Measurements from ENCODE around the gene MICALL2. TPM values are rescaled to one million over a fixed set of nuclear protein-coding genes. Genes with fewer than 3 reads are reported as not detected.

MICALL2 gene
- total RNA-seq (ENCODE audit: unreplicated experiment), result 28.0 TPM
- long read RNA-seq, partial matches to known transcripts, result 2 of 2 reads
- long read RNA-seq, other reads (novel, unspliced or antisense), result 0 of 2 reads

DNA sequence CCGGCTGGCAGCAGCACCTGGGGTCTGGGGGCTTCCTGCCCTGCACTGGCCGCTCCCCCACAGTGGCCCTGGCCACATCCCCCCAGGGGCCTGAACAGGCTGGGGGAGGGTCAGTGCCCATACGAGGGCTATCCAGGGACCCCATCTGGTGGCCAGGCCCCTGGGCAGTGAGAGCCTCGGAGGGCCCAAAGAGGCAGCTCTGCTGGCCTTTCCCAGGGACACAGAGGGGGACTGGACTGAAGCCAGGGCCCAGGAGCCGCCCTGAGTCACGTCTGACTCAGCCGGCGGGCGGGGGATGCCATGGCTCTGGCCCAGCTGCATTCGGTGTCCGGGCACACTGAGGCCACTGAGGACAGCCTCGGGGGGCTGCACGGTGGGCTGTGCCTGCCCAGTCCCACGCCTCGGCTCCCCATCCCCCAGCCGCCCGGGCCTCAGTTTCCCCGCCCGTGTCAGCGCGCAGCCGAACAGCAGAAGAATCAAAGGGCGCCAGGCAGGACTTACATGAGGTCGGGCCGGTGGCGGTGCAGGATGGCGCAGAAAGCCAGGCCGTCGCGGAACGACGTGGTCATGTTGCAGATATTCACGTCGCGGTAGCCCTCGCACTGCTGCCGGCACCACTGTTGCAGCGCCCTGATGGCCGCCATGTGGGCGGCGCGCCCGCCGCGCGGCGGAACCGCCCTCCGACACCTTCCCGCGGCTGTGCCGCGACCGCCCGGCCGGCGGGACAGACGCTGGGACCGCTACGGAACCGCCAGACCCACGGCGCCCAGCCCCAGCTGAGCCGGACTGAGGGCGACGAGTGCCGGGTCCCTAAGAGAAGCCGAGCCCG is at the start of gene MICALL2:
TSS of gene MICALL2 (minus strand) at position 788 of the 829 bp plus-strand sequence. CDS start at position 644, 144 bp downstream.
- peaks cover 2% of the 10 kb centered on the region for H3K9me3 Mint-ChIP-seq (ENCODE audit: unreplicated experiment)

GRCh38 chr7:1508277-1508758 is 49.0 kb upstream of the MICALL2 start:
- Mint-ChIP-seq H3K9me3 (ENCODE audit: unreplicated experiment) (peaks cover 8% of the 10 kb centered on the region), H3K4me1 (ENCODE audit: low read depth, unreplicated experiment) (peaks cover 7% of the 10 kb centered on the region), H3K36me3 (ENCODE audit: unreplicated experiment) (no peaks in the 10 kb centered on the region), H3K27ac (ENCODE audit: unreplicated experiment) (peak overlapping the region; percentile 6), H3K4me3 (ENCODE audit: unreplicated experiment) (no peak overlapping the region), H3K27me3 (ENCODE audit: unreplicated experiment) (peaks cover 6% of the 10 kb centered on the region)
- no peak for DNase-seq
- TF ChIP-seq CTCF (IDR thresholded peaks at IDR 0.05; ENCODE audit: partially characterized antibody, unreplicated experiment), result no peak

More for the DNA sequence above, at the start of gene MICALL2:
- peak within 1 kb of the TSS; percentile 71 for H3K4me3 Mint-ChIP-seq (ENCODE audit: unreplicated experiment)
- peaks cover 5% of the 10 kb centered on the region for H3K4me1 Mint-ChIP-seq (ENCODE audit: low read depth, unreplicated experiment)
- H3K27ac Mint-ChIP-seq (ENCODE audit: unreplicated experiment), result no peak within 1 kb of the TSS
- peak; percentile 59 for DNase-seq
- no peak for TF ChIP-seq CTCF (IDR thresholded peaks at IDR 0.05; ENCODE audit: partially characterized antibody, unreplicated experiment)
- no peaks in the 10 kb centered on the region for H3K36me3 Mint-ChIP-seq (ENCODE audit: unreplicated experiment)
- H3K27me3 Mint-ChIP-seq (ENCODE audit: unreplicated experiment), result peaks cover 5% of the 10 kb centered on the region

DNA sequence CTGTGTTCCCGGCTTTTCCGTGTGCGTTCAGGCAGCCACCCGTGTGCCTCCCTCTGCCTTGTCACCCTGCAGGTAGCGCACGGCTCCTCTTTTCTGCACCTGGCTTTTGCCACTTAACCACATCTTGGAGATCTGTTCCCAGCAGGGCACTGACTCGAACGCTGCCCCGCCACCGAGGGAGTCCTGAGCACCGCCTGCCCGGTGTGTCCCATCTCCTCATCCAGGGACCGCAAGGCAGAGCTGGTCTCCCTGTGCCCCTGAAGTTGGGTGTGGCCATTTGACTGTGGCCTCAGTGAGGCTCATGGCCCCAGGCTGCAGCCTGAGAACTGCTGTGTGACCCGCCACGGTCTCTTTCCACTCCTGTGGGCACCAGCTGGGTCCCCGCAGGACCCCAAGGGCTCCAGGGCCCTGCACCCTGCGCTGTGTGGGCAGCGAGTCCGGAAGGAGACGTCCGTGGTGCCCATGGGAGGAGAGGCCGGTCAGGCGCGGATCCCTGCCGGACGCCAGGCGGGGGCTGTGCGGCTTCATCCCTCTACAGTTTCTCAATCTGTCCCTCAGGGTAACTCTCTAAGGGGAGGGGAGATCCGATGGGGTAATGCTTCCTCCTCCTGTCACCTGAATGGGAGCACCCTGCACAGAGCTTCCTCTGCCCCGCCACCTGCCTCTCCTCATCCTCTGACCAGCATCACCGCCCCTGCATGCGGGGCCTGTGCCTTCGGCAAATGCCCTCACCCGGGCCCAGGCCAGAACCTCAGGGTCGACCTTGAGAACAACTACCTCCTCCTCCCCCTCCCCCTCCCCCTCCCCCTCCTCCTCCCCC is 46.7 kb upstream of the MICALL2 start:
- Mint-ChIP-seq H3K36me3 (ENCODE audit: unreplicated experiment) (no peaks in the 10 kb centered on the region), H3K9me3 (ENCODE audit: unreplicated experiment) (peaks cover 16% of the 10 kb centered on the region), H3K4me1 (ENCODE audit: low read depth, unreplicated experiment) (peaks cover 16% of the 10 kb centered on the region), H3K27ac (ENCODE audit: unreplicated experiment) (peak overlapping the region; percentile 53), H3K4me3 (ENCODE audit: unreplicated experiment) (no peak overlapping the region), H3K27me3 (ENCODE audit: unreplicated experiment) (peaks cover 6% of the 10 kb centered on the region)
- no peak for TF ChIP-seq CTCF (IDR thresholded peaks at IDR 0.05; ENCODE audit: partially characterized antibody, unreplicated experiment)
- no peak for DNase-seq

GRCh38 chr7:1503816-1504775 is 44.8 kb upstream of the MICALL2 start, which contains the start of gene INTS1:
INTS1 (minus strand) TSS chr7:1504389; CDS start chr7:1503960, 429 bp downstream.
- Mint-ChIP-seq H3K27me3 (ENCODE audit: unreplicated experiment) (peaks cover 4% of the 10 kb centered on the region), H3K4me3 (ENCODE audit: unreplicated experiment) (peak within 1 kb of the TSS; percentile 91), H3K27ac (ENCODE audit: unreplicated experiment) (peak within 1 kb of the TSS; percentile 12), H3K36me3 (ENCODE audit: unreplicated experiment) (no peaks in the 10 kb centered on the region), H3K9me3 (ENCODE audit: unreplicated experiment) (peaks cover 16% of the 10 kb centered on the region), H3K4me1 (ENCODE audit: low read depth, unreplicated experiment) (peaks cover 16% of the 10 kb centered on the region)
- peak; percentile 81 for TF ChIP-seq CTCF (IDR thresholded peaks at IDR 0.05; ENCODE audit: partially characterized antibody, unreplicated experiment)
- DNase-seq, result peak; percentile 88
